IMR-90 (cell line): Measurements from ENCODE around the gene OPN1SW. TPM values are rescaled to one million over a fixed set of nuclear protein-coding genes. Genes with fewer than 3 reads are reported as not detected.

Experiments used
- ATAC-seq: fragments of 200-7000 bp; cut with Tn5 transposase; 2 replicates; pipeline ENCODE4 v1.9.1; 2020; ENCODE audit warnings: low read depth, mild to moderate bottlenecking, moderate library complexity
- BruUV-seq: library from RNA; stranded (reverse); fragments of 400-500 nt; replicated peaks from 2 replicates; lab custom pipeline; 2021; lab: Mats Ljungman, UMichigan
- CTCF ChIA-PET: fragments of 300-600 bp; formaldehyde crosslinking; extraction: SDS; loops from one replicate; lab custom pipeline; 2021; ENCODE audit warnings: antibody characterized with exemption; lab: Yijun Ruan, JAX
- POLR2A ChIA-PET: fragments of 300-600 bp; sonication (Branson Sonifier 250); formaldehyde crosslinking; loops from one replicate; lab custom pipeline; 2022; ENCODE audit warnings: antibody characterized with exemption; ENCODE audit not compliant: unreplicated experiment; lab: Charles Lee
- DNase-seq: peaks from one replicate; pipeline ENCODE4 v3.0.0; 2013
- H2AFZ ChIP-seq: replicated peaks from 2 replicates; pipeline ENCODE3; 2013; ENCODE audit warnings: low read length, mild to moderate bottlenecking; ENCODE audit not compliant: poor library complexity
- H2AK5ac ChIP-seq: 2 replicates; pipeline ENCODE4 v1.6.1; 2013; ENCODE audit warnings: low read depth, low read length, inconsistent platforms
- H2AK9ac ChIP-seq: replicated peaks from 2 replicates; pipeline ENCODE3; 2013; ENCODE audit warnings: mild to moderate bottlenecking, low read depth, low read length, moderate library complexity; ENCODE audit not compliant: poor library complexity
- H2BK120ac ChIP-seq: 2 replicates; pipeline ENCODE4 v1.6.1; 2013; ENCODE audit warnings: low read depth, low read length, inconsistent platforms
- H2BK15ac ChIP-seq: 3 replicates; pipeline ENCODE4 v1.6.1; 2013; ENCODE audit warnings: low read depth, low read length, inconsistent platforms
- H2BK20ac ChIP-seq: 2 replicates; pipeline ENCODE4 v1.6.1; 2013; ENCODE audit warnings: low read depth, mild to moderate bottlenecking, inconsistent platforms, low read length, moderate library complexity
- H2BK5ac ChIP-seq: 2 replicates; pipeline ENCODE4 v1.6.1; 2013; ENCODE audit warnings: mild to moderate bottlenecking, low read depth, low read length, inconsistent platforms; ENCODE audit not compliant: poor library complexity, severe bottlenecking
- H3K14ac ChIP-seq: replicated peaks from 2 replicates; pipeline ENCODE4 v1.6.1; 2013; ENCODE audit warnings: low read depth, low read length, inconsistent platforms
- H3K18ac ChIP-seq: 2 replicates; pipeline ENCODE4 v1.6.1; 2013; ENCODE audit warnings: low read depth, low read length, control low read depth
- H3K23ac ChIP-seq: 2 replicates; pipeline ENCODE4 v1.6.1; 2013; ENCODE audit warnings: low read depth, low read length, inconsistent platforms
- H3K27ac ChIP-seq: 2 replicates; pipeline ENCODE4 v1.5.1; 2013; ENCODE audit warnings: mild to moderate bottlenecking, control low read depth, low read length; ENCODE audit not compliant: insufficient read depth
- H3K27me3 ChIP-seq: 2 replicates; pipeline ENCODE4 v1.6.1; 2013; ENCODE audit warnings: low read length; ENCODE audit not compliant: control insufficient read depth, insufficient read depth
- H3K36me3 ChIP-seq: 2 replicates; pipeline ENCODE4 v1.6.1; 2013; ENCODE audit warnings: low read length, mixed read lengths; ENCODE audit not compliant: control insufficient read depth, insufficient read depth
- H3K4ac ChIP-seq: 2 replicates; pipeline ENCODE4 v1.6.1; 2013; ENCODE audit warnings: low read depth, low read length, inconsistent platforms
- H3K4me1 ChIP-seq: 2 replicates; pipeline ENCODE4 v1.6.1; 2013; ENCODE audit warnings: low read length, mixed read lengths; ENCODE audit not compliant: control insufficient read depth, insufficient read depth
- H3K4me2 ChIP-seq: 2 replicates; pipeline ENCODE4 v1.6.1; 2013; ENCODE audit warnings: low read depth, mild to moderate bottlenecking, control low read depth, low read length, moderate library complexity
- H3K4me3 ChIP-seq: 2 replicates; pipeline ENCODE4 v1.5.1; 2013; ENCODE audit warnings: low read depth, mild to moderate bottlenecking, control low read depth, low read length, moderate library complexity; ENCODE audit not compliant: insufficient read depth
- H3K56ac ChIP-seq: 2 replicates; pipeline ENCODE4 v1.6.1; 2013; ENCODE audit warnings: low read length, inconsistent platforms; ENCODE audit not compliant: insufficient read depth; ENCODE audit errors: extremely low read depth
- H3K79me1 ChIP-seq, 2 experiments: 2 replicates each; pipeline ENCODE4 v1.6.1; 2013; ENCODE audit warnings: low read length in 2 of 2, inconsistent platforms in 1 of 2, low read depth in 1 of 2
- H3K9ac ChIP-seq: 2 replicates; pipeline ENCODE4 v1.6.1; 2013; ENCODE audit warnings: low read depth, low read length, control low read depth
- H3K9me1 ChIP-seq: 2 replicates; pipeline ENCODE4 v1.6.1; 2013; ENCODE audit warnings: low read length, inconsistent platforms; ENCODE audit not compliant: insufficient read depth
- H3K9me3 ChIP-seq: 2 replicates; pipeline ENCODE4 v1.6.1; 2013; ENCODE audit warnings: low read length; ENCODE audit not compliant: control insufficient read depth, insufficient read depth
- H4K20me1 ChIP-seq: 2 replicates; pipeline ENCODE4 v1.6.1; 2013; ENCODE audit warnings: low read length, inconsistent platforms; ENCODE audit not compliant: insufficient read depth
- H4K5ac ChIP-seq: 2 replicates; pipeline ENCODE4 v1.6.1; 2013; ENCODE audit warnings: mild to moderate bottlenecking, low read depth, low read length, control low read depth
- H4K8ac ChIP-seq, 2 experiments: 2 replicates each; pipeline ENCODE4 v1.6.1; 2013; ENCODE audit warnings: low read depth in 2 of 2, low read length in 2 of 2, control low read depth in 1 of 2, inconsistent platforms in 1 of 2
- H4K91ac ChIP-seq: 2 replicates; pipeline ENCODE4 v1.6.1; 2013; ENCODE audit warnings: low read depth, low read length, inconsistent platforms; ENCODE audit not compliant: insufficient read depth
- ELK1 ChIP-seq: fragments of 150-350 bp; IDR thresholded peaks from 2 replicates; pipeline ENCODE4 v1.6.1; 2016; ENCODE audit warnings: low read depth, mild to moderate bottlenecking, low read length, moderate library complexity, borderline replicate concordance
- FOS ChIP-seq: fragments of 150-350 bp; IDR thresholded peaks from 2 replicates; pipeline ENCODE4 v1.6.1; 2016; ENCODE audit warnings: low read depth, low read length
- MAFK ChIP-seq: IDR thresholded peaks from 2 replicates; pipeline ENCODE4 v1.6.1; 2012; ENCODE audit warnings: low read depth, low read length, improper control_type of control experiment
- RCOR1 ChIP-seq: IDR thresholded peaks from 2 replicates; pipeline ENCODE4 v1.6.1; 2012; ENCODE audit warnings: mild to moderate bottlenecking, low read length, improper control_type of control experiment; ENCODE audit not compliant: insufficient replicate concordance
- WGBS, 2 experiments: methylation state at CpG; one replicate each; pipeline versions ENCODE4 v1.1.5 to v1.1.7; 2013; ENCODE audit warnings: missing lambda C conversion rate in 2 of 2; ENCODE audit not compliant: insufficient read length in 1 of 2; ENCODE audit errors: extremely low coverage in 2 of 2; 5-methylcytosine and 5-hydroxymethylcytosine counted together
- dilution Hi-C: fragments of 300-500 bp; cut with HindIII; formaldehyde crosslinking; loops from one replicate; pipeline ENCODE4 v1.14.3; 2018; ENCODE audit warnings: low sequenced_read_pairs; ENCODE audit not compliant: unreplicated experiment
- in situ Hi-C: fragments of 300-500 bp; cut with MboI; formaldehyde crosslinking; loops from 3 replicates; pipeline ENCODE4 v1.14.3; 2019; ENCODE audit warnings: low sequenced_read_pairs, inconsistent platforms, mixed read lengths
- intact Hi-C: fragments of 100-400 bp; cut with micrococcal nuclease; formaldehyde crosslinking; loops from 2 replicates; pipeline ENCODE4 v1.10.0; 2022
- polyA plus RNA-seq, 3 experiments: library from polyadenylated mRNA; depleted of rRNA; stranded (reverse); fragments of >200 nt; gene quantifications; 2 replicates each; pipeline ENCODE4 v1.2.3, GENCODE V29; 2012; ENCODE audit warnings: low replicate concordance in 1 of 3
- total RNA-seq: library from RNA; depleted of rRNA; stranded (reverse); fragments of >200 nt; gene quantifications from 2 replicates; pipeline ENCODE4 v1.2.3, GENCODE V29; 2012

OPN1SW gene
- total and polyA plus RNA-seq, 2 of the 4 experiments (the other 2 are of a cell fraction) = not detected

GRCh38 chr7:128726737-128727072, 48.9 kb downstream of the OPN1SW start:
- no peak overlapping the region for H4K5ac ChIP-seq
- no peak overlapping the region for H4K8ac ChIP-seq
- CTCF ChIA-PET = no interaction called here
- H3K4me3 ChIP-seq = no peak overlapping the region
- H2AFZ ChIP-seq = no peak overlapping the region
- H4K91ac ChIP-seq = no peak overlapping the region
- DNase-seq = no peak
- no peaks in the 10 kb centered on the region for H3K9me3 ChIP-seq
- H3K27me3 ChIP-seq = peaks cover 18% of the 10 kb centered on the region
- no peaks in the 10 kb centered on the region for H3K9me1 ChIP-seq
- no peak for ATAC-seq
- dilution Hi-C loops = no loop called here
- H3K4me2 ChIP-seq = no peak overlapping the region
- POLR2A ChIA-PET = no interaction called here
- H4K20me1 ChIP-seq = no peaks in the 10 kb centered on the region; the same call in 1 of the 2 replicates
- H2AK5ac ChIP-seq = no peak overlapping the region
- intact Hi-C loops = no loop called here
- H3K14ac ChIP-seq = no peak overlapping the region
- H3K79me1 ChIP-seq = no peaks in the 10 kb centered on the region
- WGBS, 2 experiments = no CpG with 5 or more reads among the region's 1 CpG
- no peak overlapping the region for H3K56ac ChIP-seq
- H3K9ac ChIP-seq = no peak overlapping the region
- in situ Hi-C loops = no loop called here
- H2AK9ac ChIP-seq = no peak overlapping the region
- no peak overlapping the region for H3K4ac ChIP-seq
- no peak overlapping the region for H2BK120ac ChIP-seq
- H3K4me1 ChIP-seq = no peaks in the 10 kb centered on the region; the same call in 1 of the 2 replicates
- H2BK20ac ChIP-seq = no peak overlapping the region
- no peak overlapping the region for H3K27ac ChIP-seq
- BruUV-seq = no TSS peak
- H2BK15ac ChIP-seq = no peak overlapping the region
- H2BK5ac ChIP-seq = no peak overlapping the region
- no peak overlapping the region for H3K23ac ChIP-seq
- no peak overlapping the region for H3K18ac ChIP-seq
- TF ChIP-seq FOS (no peak), ELK1 (no peak), RCOR1 (no peak), MAFK (no peak)
- H3K36me3 ChIP-seq = no peaks in the 10 kb centered on the region
